Stimulated activated CD8-positive, alpha-beta memory T cell treated with anti-CD3 and anti-CD28 coated beads, Interleukin-7, amount 100 ng/mL, for 24 hours (primary cell): ENCODE measurements around the gene RAI1.
A peak's percentile ranks its signal among the peaks of the same experiment; 100 is the strongest.

Experiments
- DNase-seq: peaks from one replicate; pipeline ENCODE4 v3.0.0-alpha.2; 2020; ENCODE audit warnings: low read depth

RAI1 gene

GRCh38 chr17:17847726-17848125 is 166.5 kb downstream of the RAI1 start:
- DNase-seq: no peak

- DNase-seq: no peak
These were observed 167.2 kb downstream of the RAI1 start for GRCh38 chr17:17848311-17849082.

GRCh38 chr17:17849147-17849820 is 168.0 kb downstream of the RAI1 start:
- peak; percentile 65 for DNase-seq

- DNase-seq: peak; percentile 40
These were observed 168.7 kb downstream of the RAI1 start for GRCh38 chr17:17849845-17850373.

GRCh38 chr17:17851103-17852002 is 170.1 kb downstream of the RAI1 start:
- DNase-seq: no peak

- DNase-seq: no peak
These were observed 171.7 kb downstream of the RAI1 start for GRCh38 chr17:17852930-17853329.

- no peak for DNase-seq
These were observed 172.7 kb downstream of the RAI1 start for GRCh38 chr17:17853811-17854447.

GRCh38 chr17:17855976-17856375 is 174.7 kb downstream of the RAI1 start:
- DNase-seq: no peak

- no peak for DNase-seq
These were observed 175.1 kb downstream of the RAI1 start for GRCh38 chr17:17856386-17856785.

- DNase-seq: no peak
These were observed 176.2 kb downstream of the RAI1 start for GRCh38 chr17:17857496-17857895.

- DNase-seq: no peak
These were observed 178.9 kb downstream of the RAI1 start for GRCh38 chr17:17859909-17860765.

GRCh38 chr17:17860766-17861107 is 179.5 kb downstream of the RAI1 start:
- no peak for DNase-seq
